Heart left ventricle (tissue), 16 donors: ENCODE results near the gene MARCHF2. TPM values are rescaled to one million over a fixed set of nuclear protein-coding genes. Genes with fewer than 3 reads are reported as not detected.
"Not testable (repeated sequence)": the region's sequence is repeated elsewhere in the genome, so short reads cannot be mapped to it uniquely, and the experiment has no call there.

ENCODE experiments used
- ATAC-seq, 4 donors: fragments of 200-7000 bp; cut with Tn5 transposase; one replicate each; pipeline ENCODE4 v1.9.1; 2020 to 2022; ENCODE audit warnings: moderate library complexity in 4 of 4, mild to moderate bottlenecking in 3 of 4, moderate number of reproducible peaks in 1 of 4
- DNase-seq, 5 donors: peaks; one replicate each; pipeline ENCODE4 v3.0.0-alpha.2; 2020
- H3K27ac ChIP-seq, 12 donors: fragments of 200-600 bp; sonication (generic) in 4 of 12; one replicate each; pipeline versions ENCODE4 v1.5.0 to v1.8.0; 2016 to 2022; ENCODE audit warnings: mild to moderate bottlenecking in 2 of 12
- H3K27me3 ChIP-seq, 9 donors: fragments of 200-600 bp; sonication (generic) in 2 of 9; one replicate each; pipeline versions ENCODE4 v1.5.1 to v1.8.0; 2016 to 2022; ENCODE audit warnings: mild to moderate bottlenecking in 3 of 9
- H3K36me3 ChIP-seq, 9 donors: fragments of 200-600 bp; sonication (generic) in 2 of 9; one replicate each; pipeline versions ENCODE4 v1.5.0 to v1.8.0; 2018 to 2022; ENCODE audit warnings: mild to moderate bottlenecking in 2 of 9
- H3K4me1 ChIP-seq, 12 donors: fragments of 200-600 bp; sonication (generic) in 4 of 12; one replicate each; pipeline versions ENCODE4 v1.5.0 to v1.8.0; 2016 to 2022; ENCODE audit warnings: mild to moderate bottlenecking in 3 of 12
- H3K4me3 ChIP-seq, 12 donors: fragments of 200-600 bp; sonication (generic) in 4 of 12; one replicate each; pipeline versions ENCODE4 v1.5.0 to v1.8.0; 2017 to 2022; ENCODE audit warnings: mild to moderate bottlenecking in 9 of 12, moderate library complexity in 4 of 12
- H3K9me3 ChIP-seq, 12 donors: fragments of 200-600 bp; sonication (generic) in 4 of 12; one replicate each; pipeline versions ENCODE4 v1.5.0 to v1.8.0; 2016 to 2022; ENCODE audit warnings: mild to moderate bottlenecking in 1 of 12
- CTCF ChIP-seq, 12 donors: fragments of 200-600 bp; sonication (generic) in 4 of 12; IDR thresholded peaks; one replicate each; pipeline versions ENCODE4 v1.5.0 to v1.8.0; 2018 to 2022; ENCODE audit warnings: antibody characterized with exemption in 12 of 12, mild to moderate bottlenecking in 5 of 12
- POLR2A ChIP-seq, 2 donors: fragments of 450-650 bp; IDR thresholded peaks; one replicate each; pipeline ENCODE4 v1.6.1; 2017; ENCODE audit warnings: antibody characterized with exemption in 2 of 2, mild to moderate bottlenecking in 2 of 2, moderate library complexity in 2 of 2
- WGBS, 4 donors: extraction: QIAGEN DNeasy Blood & Tissue Kit in 2 of 4; methylation state at CpG; one replicate each; pipeline versions ENCODE4 v1.1.5 to v1.1.7; 2013 to 2018; 5-methylcytosine and 5-hydroxymethylcytosine counted together
- intact Hi-C, 10 donors: fragments of 100-400 bp; cut with DNase I; formaldehyde crosslinking; loops; one replicate each; pipeline versions ENCODE4 v1.11.1 to v1.14.2; 2022
- polyA plus RNA-seq, 2 donors: library from polyadenylated mRNA; stranded (reverse); fragments of 200-250 nt; gene quantifications; one replicate each; pipeline ENCODE4 v1.2.3, GENCODE V29; 2013
- total RNA-seq, 9 donors: library from RNA; depleted of rRNA in 2 of 9; stranded (reverse); fragments of >200 nt in 2 of 9; fragmentation: NEBNext Ultra II Directional in 3 of 9; extraction: Animal tissue kit (Norgen Biotek cat#: 25700) in 3 of 9; gene quantifications; one replicate each; pipeline versions ENCODE4 v1.1.0 to v1.2.4, GENCODE V29; 2016 to 2023
- donor health status: ischemic (EF 13 %, LVEDD 7.1; RV severe dilation, severe dysfunction).
- donor health status: healthy with polysubstance abuse.
- donor health status: DM: no; HTN: yes; CAD: no.
- donor health status: DM: no; HTN: no; CAD: no.
- donor health status: ischemic (EF 25% LVEDD 6.9; RV normal size, moderate dysfunction).
- donor health status: ischemic (EF 25% LVEDD 5.7; RV mildly dilated, moderate dysfunction).
- donor health status: healthy.
- donor health status: DM: yes; HTN: yes; CAD: no.
- donor health status: ischemic (EF 35%, LVEDD 5.7; RV mildly dilated, moderate dysfunction).
- donor health status: nonischemic (EF 11% LVEDD 7.7; RV severe dilation, severe dysfunction).
- donor health status: DM: yes; HTN: yes; CAD: no.
- donor health status: PGD.
- donor health status: ischemic (EF 29% LVEDD 5.4; RV normal size, mild dysfunction).
- donor health status: nonischemic (EF 23%, LVEDD 6.1; RV moderate dilation, normal function).

Gene MARCHF2
- total and polyA plus RNA-seq, 11 donors, result 50.7 to 308 (median 82.0) TPM

DNA sequence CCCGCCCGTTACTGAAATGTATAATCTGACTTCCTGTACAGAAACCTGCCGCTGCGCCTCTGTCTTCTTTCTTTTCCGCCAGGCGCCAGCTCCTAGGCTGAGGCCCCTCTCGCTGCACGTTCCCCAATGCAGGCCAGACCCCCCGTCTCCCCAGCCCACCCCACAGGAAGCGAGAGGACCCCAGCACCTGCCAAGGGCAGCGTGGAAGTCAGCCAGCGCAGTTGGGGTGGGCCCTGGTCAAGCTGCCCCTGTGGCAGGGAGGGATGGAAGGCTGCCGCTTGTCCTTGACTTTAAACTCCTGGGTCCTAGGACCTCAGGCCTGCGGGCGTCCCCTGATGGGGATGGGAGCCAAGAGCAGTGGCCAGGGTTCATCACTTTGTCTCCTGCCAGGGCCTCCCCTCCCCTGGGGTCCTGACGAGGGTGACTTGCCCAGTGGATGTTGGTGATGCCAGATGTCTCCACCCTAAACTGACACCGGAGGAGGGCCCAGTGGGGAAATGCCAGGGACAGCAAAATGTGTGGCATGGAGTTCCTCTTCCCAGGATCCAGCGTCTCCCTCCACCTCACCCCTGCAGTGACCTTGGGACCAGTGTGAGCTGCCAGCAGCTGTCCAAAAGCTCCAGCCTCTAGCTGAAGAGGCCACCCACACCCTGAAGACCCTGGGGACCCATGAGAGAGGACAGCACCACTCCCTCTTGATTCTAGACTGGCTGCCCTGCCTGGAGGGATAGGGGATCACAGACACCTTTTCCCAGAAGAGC is 8.5 kb upstream of the MARCHF2 start:
- intact Hi-C loops, result no loop called here
- H3K27ac ChIP-seq, result peak overlapping the region in 9 of 12 donors; percentile 36 to 73 (median 52)
- 72 to 86% (median 79%) methylated on average over 11 to 18 of the region's 18 CpGs for WGBS, 4 donors

GRCh38 chr19:8410718-8411117 is 2.4 kb upstream of the MARCHF2 start:
- Histone ChIP-seq H3K4me1 (peaks cover 0 to 32% (median 18%) of the 10 kb centered on the region in 12 donors), H3K27ac (peak overlapping the region in 1 of 12 donors; percentile 18)
- not testable (repeated sequence) for ATAC-seq, H3K36me3 ChIP-seq, H3K4me3 ChIP-seq, DNase-seq, H3K9me3 ChIP-seq, H3K27me3 ChIP-seq
- intact Hi-C loops, result loop anchor here in 7 of 10 donors (5.0 to 10.0 kb wide), 5 partner anchors 37 to 102 kb away; partner anchors contain the start of genes ZNF414 (in 2 of the 7) and PRAM1 (in 1 of the 7)
- 88 to 93% (median 91%) methylated on average over 13 of the region's 13 CpGs for WGBS, 4 donors

More for the DNA sequence above, 8.5 kb upstream of the MARCHF2 start:
- TF ChIP-seq CTCF (IDR thresholded peaks at IDR 0.05) (no peak), POLR2A (IDR thresholded peaks at IDR 0.05) (no peak)
- Histone ChIP-seq H3K4me1 (peaks cover 0 to 11% (median 5%) of the 10 kb centered on the region in 12 donors), H3K36me3 (peaks cover 0 to 57% (median 54%) of the 10 kb centered on the region in 9 donors), H3K27me3 (no peaks in the 10 kb centered on the region), H3K4me3 (no peak overlapping the region), H3K9me3 (no peaks in the 10 kb centered on the region)
- DNase-seq (peak in 2 of 5 donors; percentile 53 to 68), ATAC-seq (peak; percentile 35 to 69 (median 67))

- H3K27ac ChIP-seq, result peak overlapping the region in 11 of 12 donors; percentile 76 to 95 (median 84)
- no peaks in the 10 kb centered on the region for H3K27me3 ChIP-seq
- peaks cover 0 to 2% (median 0%) of the 10 kb centered on the region in 9 donors for H3K36me3 ChIP-seq
- intact Hi-C loops, result loop anchor here in 8 of 10 donors (2.0 to 10.0 kb wide), 8 partner anchors 31 to 99 kb away; partner anchors contain the start of genes ZNF414 (in 2 of the 8), HNRNPM (in 1 of the 8) and PRAM1 (in 1 of the 8)
- H3K4me1 ChIP-seq, result peaks cover 0 to 61% (median 43%) of the 10 kb centered on the region in 12 donors
- ATAC-seq (no peak), DNase-seq (no peak)
- WGBS, 4 donors, result 17 to 31% (median 20%) methylated on average over 3 of the region's 3 CpGs
- no peak for TF ChIP-seq POLR2A (IDR thresholded peaks at IDR 0.05)
- H3K9me3 ChIP-seq, result no peaks in the 10 kb centered on the region
- peak overlapping the region; percentile 71 to 98 (median 90) for H3K4me3 ChIP-seq
Observed at GRCh38 chr19:8413629-8413995, 507 bp downstream of the MARCHF2 start.

DNA sequence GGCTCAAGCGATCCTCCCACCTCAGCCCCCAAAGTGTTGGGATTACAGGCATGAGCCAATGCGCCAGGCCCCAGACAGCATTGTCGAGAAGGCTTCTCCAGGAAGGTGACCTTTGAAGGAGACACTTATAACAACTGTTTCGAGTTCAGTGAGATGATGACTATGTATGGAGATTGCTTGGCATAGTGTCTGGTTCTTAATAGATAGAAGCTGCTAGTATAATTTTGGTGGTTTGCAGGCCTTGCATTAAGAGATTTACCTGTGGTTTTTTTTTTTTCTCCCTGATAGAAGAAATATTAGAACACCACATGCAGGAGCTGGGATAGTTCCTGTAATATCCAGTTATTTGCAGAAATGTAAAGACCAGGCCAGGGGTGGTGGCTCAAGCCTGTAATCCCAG is 3.7 kb downstream of the MARCHF2 start:
- Histone ChIP-seq H3K4me1 (peaks cover 0 to 65% (median 44%) of the 10 kb centered on the region in 12 donors), H3K4me3 (no peak overlapping the region), H3K36me3 (peaks cover 0 to 18% (median 3%) of the 10 kb centered on the region in 9 donors), H3K9me3 (no peaks in the 10 kb centered on the region), H3K27me3 (no peaks in the 10 kb centered on the region), H3K27ac (peak overlapping the region in 10 of 12 donors; percentile 30 to 86 (median 54))
- intact Hi-C loops, result loop anchor here in 1 of 10 donors (10.0 kb wide), 1 partner anchor 88 kb away; the partner anchor contains the start of gene PRAM1
- ATAC-seq (no peak), DNase-seq (no peak)
- no peak for TF ChIP-seq CTCF (IDR thresholded peaks at IDR 0.05)
- TF ChIP-seq POLR2A (IDR thresholded peaks at IDR 0.05), result no peak
- 59 to 72% (median 69%) methylated on average over 4 of the region's 4 CpGs for WGBS, 4 donors
